Erythroblast (primary cell): ENCODE data around the gene SPINK8.

Experiments used
- GATA1 ChIP-seq: IDR thresholded peaks from 2 replicates; pipeline ENCODE4 v1.6.1; 2011; ENCODE audit warnings: low read depth, mild to moderate bottlenecking, control low read depth, low read length, moderate library complexity
- POLR2A ChIP-seq: IDR thresholded peaks from 2 replicates; pipeline ENCODE4 v1.6.1; 2011; ENCODE audit warnings: mild to moderate bottlenecking, low read length

DNA sequence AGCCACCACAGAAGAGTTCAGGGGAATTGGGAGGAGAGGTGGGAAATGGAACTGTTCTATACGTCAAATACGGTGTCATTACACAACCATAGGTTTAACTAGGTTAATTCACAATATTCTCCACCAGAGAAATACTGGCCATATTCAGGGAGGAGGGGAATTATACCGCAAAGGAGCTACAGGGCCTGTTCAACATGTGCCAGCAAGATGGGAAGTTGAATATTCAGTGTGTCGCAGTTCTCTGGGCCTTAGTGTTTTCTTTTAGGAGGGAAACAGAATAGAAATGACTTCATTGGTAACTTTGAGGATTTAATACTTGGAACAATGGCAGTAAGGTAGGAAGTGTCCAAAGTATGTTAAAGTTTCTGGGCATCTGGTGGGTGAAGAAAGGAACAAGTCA, 20.5 kb upstream of the SPINK8 start:
- TF ChIP-seq POLR2A (no peak), GATA1 (no peak)
